ENCODE measurements around the gene HNRNPU. TPM values are rescaled to one million over a fixed set of nuclear protein-coding genes. Genes with fewer than 3 reads are reported as not detected.

Gene HNRNPU
- total RNA-seq, 1 experiment from 2014 or later, result 746 TPM

GRCh38 chr1:244866355-244866754 lies 2.0 kb upstream of the HNRNPU start:
- no peak overlapping the region for H3K4me3 ChIP-seq (ENCODE audit: low read depth, low read length, poor library complexity, severe bottlenecking)
- H3K36me3 ChIP-seq (ENCODE audit: insufficient read depth, low read length, poor library complexity, severe bottlenecking), result peaks cover 11% of the 10 kb centered on the region
- no peak for DNase-seq (ENCODE audit: low spot score)
- H3K27me3 ChIP-seq (replicated peaks; ENCODE audit: insufficient read depth, low read depth, low read length, poor library complexity), result no peaks in the 10 kb centered on the region
- no peaks in the 10 kb centered on the region for H3K9me3 ChIP-seq (ENCODE audit: low read depth, low read length, poor library complexity, severe bottlenecking)
- POLR2A ChIA-PET (ENCODE audit: low non-redundant PET), result interaction anchor here (0.6 kb wide), 1 partner anchor 30 kb away, joined by 7 read pairs; no protein-coding TSS in a partner anchor
- TF ChIP-seq EZH2 (IDR thresholded peaks at IDR 0.05; ENCODE audit: borderline replicate concordance, low read depth, low read length, poor library complexity, severe bottlenecking), result no peak
- TF ChIP-seq CTCF (conservative IDR thresholded peaks at IDR 0.05; ENCODE audit: low read depth, low read length), result no peak
- intact Hi-C loops (cut with micrococcal nuclease; ENCODE audit: unreplicated experiment), result no loop called here
- BruUV-seq (replicated peaks), result no TSS peak
- peaks cover 7% of the 10 kb centered on the region for H3K4me1 ChIP-seq (ENCODE audit: insufficient read depth, low read length, poor library complexity, severe bottlenecking)
- H3K27ac ChIP-seq (ENCODE audit: low read depth, low read length, poor library complexity, severe bottlenecking), result no peak overlapping the region
- CTCF ChIA-PET, result no interaction called here

DNA sequence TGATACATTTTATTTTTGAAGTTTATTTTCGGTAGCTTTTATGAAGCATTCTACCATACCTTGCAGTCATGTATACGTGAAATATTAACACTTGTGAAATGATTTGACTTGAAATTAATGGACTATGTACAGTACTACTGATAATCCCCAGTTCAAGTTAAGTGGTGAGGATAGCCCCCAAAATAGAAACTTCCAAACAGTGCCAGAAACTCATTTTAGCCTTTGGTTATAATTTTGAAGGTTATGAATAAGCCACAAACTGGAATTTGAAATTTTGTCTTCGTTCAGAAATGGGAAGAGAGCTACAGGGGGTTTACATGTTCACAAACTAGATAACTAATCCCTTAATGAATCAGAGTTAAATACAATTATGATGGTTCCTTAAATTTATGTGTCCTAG lies 1.5 kb upstream of the HNRNPU start:
- no peak overlapping the region for H3K4me3 ChIP-seq (ENCODE audit: low read depth, low read length, poor library complexity, severe bottlenecking)
- H3K27ac ChIP-seq (ENCODE audit: low read depth, low read length, poor library complexity, severe bottlenecking), result peak overlapping the region; percentile 99
- H3K36me3 ChIP-seq (ENCODE audit: insufficient read depth, low read length, poor library complexity, severe bottlenecking), result peaks cover 17% of the 10 kb centered on the region
- CTCF ChIA-PET, result no interaction called here
- no peaks in the 10 kb centered on the region for H3K9me3 ChIP-seq (ENCODE audit: low read depth, low read length, poor library complexity, severe bottlenecking)
- POLR2A ChIA-PET (ENCODE audit: low non-redundant PET), result interaction anchor here (0.6 kb wide), 1 partner anchor 29 kb away, joined by 7 read pairs; no protein-coding TSS in a partner anchor
- intact Hi-C loops (cut with micrococcal nuclease; ENCODE audit: unreplicated experiment), result no loop called here
- no peaks in the 10 kb centered on the region for H3K27me3 ChIP-seq (replicated peaks; ENCODE audit: insufficient read depth, low read depth, low read length, poor library complexity)
- H3K4me1 ChIP-seq (ENCODE audit: insufficient read depth, low read length, poor library complexity, severe bottlenecking), result peaks cover 8% of the 10 kb centered on the region
- no peak for DNase-seq (ENCODE audit: low spot score)
- TF ChIP-seq CTCF (conservative IDR thresholded peaks at IDR 0.05; ENCODE audit: low read depth, low read length) (no peak), EZH2 (IDR thresholded peaks at IDR 0.05; ENCODE audit: borderline replicate concordance, low read depth, low read length, poor library complexity, severe bottlenecking) (no peak)
- no TSS peak for BruUV-seq (replicated peaks)

- intact Hi-C loops (cut with micrococcal nuclease; ENCODE audit: unreplicated experiment), result no loop called here
Measured at GRCh38 chr1:244865028-244865371, 657 bp upstream of the HNRNPU start.

More at GRCh38 chr1:244865028-244865371, 657 bp upstream of the HNRNPU start:
- H3K27ac ChIP-seq (ENCODE audit: low read depth, low read length, poor library complexity, severe bottlenecking), result peak overlapping the region; percentile 99
- BruUV-seq (replicated peaks), result TSS peak; percentile 97
- peak; percentile 65 for DNase-seq (ENCODE audit: low spot score)
- H3K9me3 ChIP-seq (ENCODE audit: low read depth, low read length, poor library complexity, severe bottlenecking), result no peaks in the 10 kb centered on the region
- peak overlapping the region; percentile 82 for H3K4me3 ChIP-seq (ENCODE audit: low read depth, low read length, poor library complexity, severe bottlenecking)
- H3K27me3 ChIP-seq (replicated peaks; ENCODE audit: insufficient read depth, low read depth, low read length, poor library complexity), result no peaks in the 10 kb centered on the region
- peaks cover 16% of the 10 kb centered on the region for H3K4me1 ChIP-seq (ENCODE audit: insufficient read depth, low read length, poor library complexity, severe bottlenecking)
- no peak for TF ChIP-seq EZH2 (IDR thresholded peaks at IDR 0.05; ENCODE audit: borderline replicate concordance, low read depth, low read length, poor library complexity, severe bottlenecking)
- no peak for TF ChIP-seq CTCF (conservative IDR thresholded peaks at IDR 0.05; ENCODE audit: low read depth, low read length)
- H3K36me3 ChIP-seq (ENCODE audit: insufficient read depth, low read length, poor library complexity, severe bottlenecking), result peaks cover 25% of the 10 kb centered on the region
- CTCF ChIA-PET, result interaction anchor here (1.7 kb wide), 1 partner anchor 177 kb away, joined by 3 read pairs; no protein-coding TSS in a partner anchor
- POLR2A ChIA-PET (ENCODE audit: low non-redundant PET), result no interaction called here

Measured in A673 (cell line).